ENCODE measurements around the gene TARBP2.
A peak's percentile ranks its signal among the peaks of the same experiment; 100 is the strongest.

Gene TARBP2

DNA sequence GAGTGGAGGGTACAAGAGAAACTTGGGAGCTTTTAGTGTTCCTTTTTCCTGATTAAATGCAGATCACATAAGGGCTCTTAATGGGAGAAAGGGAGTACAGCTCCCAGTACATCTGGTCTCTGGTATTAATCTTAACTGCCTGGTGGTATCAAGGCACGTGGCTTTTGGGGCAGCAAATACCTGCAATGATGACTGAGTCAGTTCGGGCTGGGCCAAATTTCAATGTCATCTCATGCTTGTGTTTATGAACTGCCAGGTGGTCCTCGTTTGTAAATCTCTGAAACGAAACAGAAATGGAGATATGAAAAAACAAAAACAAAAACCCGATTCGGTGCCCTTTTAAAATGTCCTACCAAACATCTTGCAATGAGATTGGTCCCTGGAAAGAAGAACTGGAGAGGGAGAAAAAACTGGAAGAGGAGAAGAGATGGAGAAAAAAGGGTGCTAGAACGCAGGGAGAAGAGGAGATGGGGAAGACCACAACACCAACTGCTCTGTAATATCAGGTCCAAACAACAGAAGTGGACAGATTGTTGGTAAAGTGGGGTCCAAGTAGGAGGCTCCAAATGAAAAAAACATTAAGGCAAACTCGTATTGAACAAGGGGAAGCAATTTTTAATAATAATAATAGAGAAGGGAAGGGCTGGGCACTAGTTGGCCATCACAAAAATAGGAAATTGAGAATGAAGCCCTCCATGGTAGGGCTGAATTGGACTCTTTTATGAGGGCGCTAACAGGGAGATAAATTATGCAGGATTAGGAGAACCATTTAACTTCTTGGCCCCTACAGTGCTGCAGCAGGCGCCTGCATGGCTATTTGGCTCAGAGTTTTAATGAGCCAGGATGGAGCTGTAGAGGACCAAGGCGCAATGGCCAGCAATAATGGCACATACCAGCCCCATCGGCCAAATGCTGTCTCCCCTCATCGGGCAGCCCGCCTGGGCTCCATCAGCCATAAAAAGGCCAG is 51.6 kb downstream of the TARBP2 start:
- peak in 1 of 56 donors; percentile 9 for DNase-seq
